HCT116 (cell line): ENCODE results near the gene CRHR2. TPM values are rescaled to one million over a fixed set of nuclear protein-coding genes. Genes with fewer than 3 reads are reported as not detected.

Experiments
- ATAC-seq: fragments of 200-7000 bp; cut with Tn5 transposase; 2 replicates; pipeline ENCODE4 v1.9.1; 2020; ENCODE audit warnings: mild to moderate bottlenecking, moderate library complexity
- BruUV-seq: library from RNA; stranded (reverse); fragments of 400-500 nt; replicated peaks from 2 replicates; lab custom pipeline; 2021; lab: Mats Ljungman, UMichigan
- CTCF ChIA-PET: fragments of 300-600 bp; sonication (Branson Sonifier 250); formaldehyde crosslinking; loops from one replicate; lab custom pipeline; 2021; ENCODE audit warnings: antibody characterized with exemption; lab: Charles Lee
- POLR2A ChIA-PET: fragments of 300-600, 350-600 bp; sonication (Branson Sonifier 250); formaldehyde crosslinking; loops from one replicate; lab custom pipeline; 2021; ENCODE audit warnings: antibody characterized with exemption; lab: Charles Lee
- RAD21 ChIA-PET, 2 experiments: fragments of 300-600 bp; sonication (Branson Sonifier 250); formaldehyde crosslinking; loops; one replicate each; lab custom pipeline; 2023; ENCODE audit warnings: low total read pairs in 2 of 2; ENCODE audit not compliant: uncharacterized antibody in 2 of 2, unreplicated experiment in 2 of 2, low non-redundant PET in 1 of 2; lab: Charles Lee
- DNase-seq: peaks from one replicate; pipeline ENCODE4 v3.0.0-alpha.2; 2010; ENCODE audit warnings: low read depth, low spot score
- H2AFZ ChIP-seq: fragments of 200-600 bp; shearing (Covaris generic), sonication (generic); 2 replicates; pipeline ENCODE4 v1.6.1; 2017; ENCODE audit warnings: low read depth, mixed run types, mixed read lengths, antibody characterized with exemption, low read length; ENCODE audit not compliant: poor library complexity, severe bottlenecking
- H3K27ac ChIP-seq: 2 replicates; pipeline ENCODE4 v1.5.1; 2012; ENCODE audit warnings: low read depth, low read length
- H3K27me3 ChIP-seq: fragments of 200-600 bp; sonication (generic); 2 replicates; pipeline ENCODE4 v1.6.1; 2016; ENCODE audit warnings: mixed run types, low read length, mixed read lengths; ENCODE audit not compliant: insufficient read depth
- H3K36me3 ChIP-seq, 2 experiments: fragments of 200-500 bp in 1 of 2; fragments of 200-600 bp in 1 of 2; sonication (Bioruptor generic) in 1 of 2; sonication (generic) in 1 of 2; 2 replicates each; pipeline versions ENCODE4 v1.5.1 to v1.6.1; 2014 to 2016; ENCODE audit warnings: low read length in 2 of 2, inconsistent platforms in 1 of 2, mixed read lengths in 1 of 2, mixed run types in 1 of 2; ENCODE audit not compliant: insufficient read depth in 2 of 2, control insufficient read depth in 1 of 2
- H3K4me1 ChIP-seq, 2 experiments: fragments of 200-600 bp in 1 of 2; sonication (generic) in 1 of 2; 2 replicates each; pipeline versions ENCODE4 v1.5.1 to v1.6.1; 2012 to 2017; ENCODE audit warnings: low read length in 2 of 2, inconsistent platforms in 1 of 2, mild to moderate bottlenecking in 1 of 2, mixed read lengths in 1 of 2, mixed run types in 1 of 2, moderate library complexity in 1 of 2; ENCODE audit not compliant: insufficient read depth in 2 of 2, control insufficient read depth in 1 of 2
- H3K4me2 ChIP-seq: fragments of 200-600 bp; sonication (generic); 2 replicates; pipeline ENCODE4 v1.6.1; 2017; ENCODE audit warnings: mixed run types, low read length, mixed read lengths
- H3K4me3 ChIP-seq, 2 experiments: fragments of 200-600 bp in 1 of 2; sonication (generic) in 1 of 2; replicated peaks in 1 of 2; 2 replicates each; pipeline ENCODE4 v1.5.1; 2011 to 2016; ENCODE audit warnings: low read length in 2 of 2, control low read depth in 1 of 2, low read depth in 1 of 2, mild to moderate bottlenecking in 1 of 2, mixed read lengths in 1 of 2, mixed run types in 1 of 2
- H3K79me2 ChIP-seq: fragments of 200-600 bp; sonication (generic); 2 replicates; pipeline ENCODE4 v1.6.1; 2017; ENCODE audit warnings: mild to moderate bottlenecking, mixed run types, low read length, moderate library complexity, mixed read lengths; ENCODE audit not compliant: insufficient read depth
- H3K9ac ChIP-seq: fragments of 200-600 bp; sonication (generic); 2 replicates; pipeline ENCODE4 v1.6.1; 2016; ENCODE audit warnings: low read length, mixed read lengths
- H3K9me2 ChIP-seq: fragments of 200-600 bp; sonication (generic), shearing (Covaris generic); 2 replicates; pipeline ENCODE4 v1.6.1; 2017; ENCODE audit warnings: mixed run types, mild to moderate bottlenecking, moderate library complexity; ENCODE audit not compliant: insufficient read depth
- H3K9me3 ChIP-seq, 2 experiments: fragments of 200-500 bp in 1 of 2; fragments of 200-600 bp in 1 of 2; sonication (Bioruptor generic) in 1 of 2; sonication (generic) in 1 of 2; 2 replicates each; pipeline ENCODE4 v1.6.1; 2014 to 2017; ENCODE audit warnings: low read length in 2 of 2, mixed read lengths in 2 of 2, inconsistent platforms in 1 of 2, low read depth in 1 of 2, mild to moderate bottlenecking in 1 of 2, mixed run types in 1 of 2, moderate library complexity in 1 of 2; ENCODE audit not compliant: control insufficient read depth in 1 of 2, insufficient read depth in 1 of 2
- H4K20me1 ChIP-seq: fragments of 200-600 bp; sonication (generic), shearing (Covaris generic); 2 replicates; pipeline ENCODE4 v1.6.1; 2017; ENCODE audit warnings: mixed run types, mild to moderate bottlenecking, moderate library complexity; ENCODE audit not compliant: insufficient read depth
- EZH2phosphoT487 ChIP-seq: fragments of 200-600 bp; IDR thresholded peaks from 2 replicates; pipeline ENCODE4 v1.6.1; 2018; ENCODE audit warnings: antibody characterized with exemption, borderline replicate concordance
- POLR2A ChIP-seq: IDR thresholded peaks from 2 replicates; pipeline ENCODE4 v1.7.0; 2011; ENCODE audit warnings: borderline replicate concordance; ENCODE audit not compliant: insufficient read depth, insufficient read length; ENCODE audit errors: extremely low read depth
- POLR2AphosphoS5 ChIP-seq: IDR thresholded peaks from 2 replicates; pipeline ENCODE4 v1.6.1; 2011; ENCODE audit warnings: mild to moderate bottlenecking, low read depth, low read length, moderate library complexity
- RAD21 ChIP-seq: IDR thresholded peaks from 2 replicates; pipeline ENCODE4 v1.6.1; 2012; ENCODE audit warnings: low read depth, mild to moderate bottlenecking
- ZFX ChIP-seq: fragments of 450-650 bp; IDR thresholded peaks from 2 replicates; pipeline ENCODE4 v1.6.1; 2017
- intact Hi-C: fragments of 100-400 bp; cut with micrococcal nuclease; formaldehyde crosslinking; loops from 2 replicates; pipeline ENCODE4 v1.10.0; 2022
- total RNA-seq: library from RNA; stranded (reverse); gene quantifications from one replicate; pipeline ENCODE4 v1.2.1, GENCODE V29; 2021; ENCODE audit not compliant: unreplicated experiment
- TF ChIP-seq, protein P1 (sequence below): IDR thresholded peaks from 2 replicates; pipeline ENCODE4 v1.6.1; 2011; ENCODE audit warnings: mild to moderate bottlenecking, low read length, moderate library complexity; ENCODE audit not compliant: insufficient replicate concordance; ENCODE audit errors: extremely low read depth

CRHR2 gene
- total RNA-seq, 1 experiment from 2014 or later = not detected

DNA sequence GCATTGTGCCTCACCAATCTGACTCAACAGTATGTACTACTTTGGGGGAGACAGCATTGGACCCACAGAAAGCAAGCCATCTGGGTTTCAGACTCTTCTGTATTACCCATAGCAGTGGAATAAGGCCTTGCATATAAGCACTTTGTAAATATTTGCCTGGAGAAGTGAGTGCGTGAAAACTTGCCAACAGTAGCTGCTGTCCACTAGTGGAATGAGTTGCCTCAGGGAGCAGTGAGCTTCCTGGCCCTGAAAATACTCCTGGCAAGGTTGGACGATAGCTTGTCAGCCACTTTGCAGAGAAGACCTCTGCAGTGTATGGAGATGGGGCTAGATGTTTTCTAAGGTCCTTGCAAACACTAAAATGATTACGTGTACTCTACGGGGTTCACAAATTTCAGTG lies 65.9 kb downstream of the CRHR2 start (continued):
- TF ChIP-seq, protein P1, sequence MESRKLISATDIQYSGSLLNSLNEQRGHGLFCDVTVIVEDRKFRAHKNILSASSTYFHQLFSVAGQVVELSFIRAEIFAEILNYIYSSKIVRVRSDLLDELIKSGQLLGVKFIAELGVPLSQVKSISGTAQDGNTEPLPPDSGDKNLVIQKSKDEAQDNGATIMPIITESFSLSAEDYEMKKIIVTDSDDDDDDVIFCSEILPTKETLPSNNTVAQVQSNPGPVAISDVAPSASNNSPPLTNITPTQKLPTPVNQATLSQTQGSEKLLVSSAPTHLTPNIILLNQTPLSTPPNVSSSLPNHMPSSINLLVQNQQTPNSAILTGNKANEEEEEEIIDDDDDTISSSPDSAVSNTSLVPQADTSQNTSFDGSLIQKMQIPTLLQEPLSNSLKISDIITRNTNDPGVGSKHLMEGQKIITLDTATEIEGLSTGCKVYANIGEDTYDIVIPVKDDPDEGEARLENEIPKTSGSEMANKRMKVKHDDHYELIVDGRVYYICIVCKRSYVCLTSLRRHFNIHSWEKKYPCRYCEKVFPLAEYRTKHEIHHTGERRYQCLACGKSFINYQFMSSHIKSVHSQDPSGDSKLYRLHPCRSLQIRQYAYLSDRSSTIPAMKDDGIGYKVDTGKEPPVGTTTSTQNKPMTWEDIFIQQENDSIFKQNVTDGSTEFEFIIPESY = no peak
- TF ChIP-seq RAD21 = no peak
- no peak for TF ChIP-seq ZFX
- TF ChIP-seq, all 23 proteins: peak for 0

- CTCF ChIA-PET = no interaction called here
These were observed 68.6 kb downstream of the CRHR2 start for GRCh38 chr7:30613366-30614325.

More at GRCh38 chr7:30613366-30614325, 68.6 kb downstream of the CRHR2 start:
- no peak for ATAC-seq
- Histone ChIP-seq H3K4me1 (no peaks in the 10 kb centered on the region), H2AFZ (no peak overlapping the region), H3K9ac (no peak overlapping the region), H3K27ac (no peak overlapping the region), H3K27me3 (no peaks in the 10 kb centered on the region), H4K20me1 (peaks cover 2% of the 10 kb centered on the region; the same call in 1 of the 2 replicates), H3K9me3 (no peaks in the 10 kb centered on the region), H3K4me2 (no peak overlapping the region), H3K9me2 (no peaks in the 10 kb centered on the region), H3K79me2 (peaks cover 91% of the 10 kb centered on the region), H3K36me3 (peaks cover 73 to 75% of the 10 kb centered on the region in 2 experiments), H3K4me3 (no peak overlapping the region)
- ChIA-PET POLR2A (interaction anchor here (1.4 kb wide), 1 partner anchor 13 kb away, joined by 3 read pairs; no protein-coding TSS in a partner anchor), RAD21 (no interaction called here)
- no TSS peak for BruUV-seq
- no peak for DNase-seq
- intact Hi-C loops = no loop called here
- TF ChIP-seq POLR2A (no peak), RAD21 (no peak), POLR2AphosphoS5 (peak; percentile 19; the same call in 1 of the 2 replicates), EZH2phosphoT487 (no peak)
